Activated naive CD8-positive, alpha-beta T cell treated with anti-CD3 and anti-CD28 coated beads for 36 hours (primary cell): ENCODE data around the gene CACNA1H. TPM values are rescaled to one million over a fixed set of nuclear protein-coding genes. Genes with fewer than 3 reads are reported as not detected.

Experiments used
- DNase-seq: peaks from one replicate; pipeline ENCODE4 v3.0.0; 2021
- H3K27ac Mint-ChIP-seq: one replicate; pipeline ENCODE4 v1.8.0; 2022; ENCODE audit warnings: mild to moderate bottlenecking, moderate library complexity, mixed read lengths
- H3K27me3 Mint-ChIP-seq: one replicate; pipeline ENCODE4 v1.8.0; 2022; ENCODE audit warnings: mild to moderate bottlenecking, mixed read lengths
- H3K36me3 Mint-ChIP-seq: one replicate; pipeline ENCODE4 v1.8.0; 2021; ENCODE audit warnings: mild to moderate bottlenecking, mixed read lengths
- H3K4me1 Mint-ChIP-seq: one replicate; pipeline ENCODE4 v1.8.0; 2021; ENCODE audit warnings: mixed read lengths
- H3K4me3 Mint-ChIP-seq: one replicate; pipeline ENCODE4 v1.8.0; 2022; ENCODE audit warnings: mild to moderate bottlenecking, moderate library complexity, mixed read lengths
- H3K9me3 Mint-ChIP-seq: one replicate; pipeline ENCODE4 v1.8.0; 2022; ENCODE audit warnings: mixed read lengths
- total RNA-seq, 2 experiments: library from RNA; stranded (reverse); gene quantifications; one replicate each; pipeline ENCODE4 v1.2.3, GENCODE V29; 2021

The CACNA1H gene
- total RNA-seq, 2 experiments from 2014 or later: 0.32 to 0.35 TPM

- Mint-ChIP-seq H3K27ac (no peak overlapping the region), H3K36me3 (no peaks in the 10 kb centered on the region), H3K4me3 (no peak overlapping the region), H3K9me3 (no peaks in the 10 kb centered on the region), H3K4me1 (no peaks in the 10 kb centered on the region), H3K27me3 (no peaks in the 10 kb centered on the region)
- no peak for DNase-seq
Observed at GRCh38 chr16:1206786-1207185, 53.9 kb downstream of the CACNA1H start.

DNA sequence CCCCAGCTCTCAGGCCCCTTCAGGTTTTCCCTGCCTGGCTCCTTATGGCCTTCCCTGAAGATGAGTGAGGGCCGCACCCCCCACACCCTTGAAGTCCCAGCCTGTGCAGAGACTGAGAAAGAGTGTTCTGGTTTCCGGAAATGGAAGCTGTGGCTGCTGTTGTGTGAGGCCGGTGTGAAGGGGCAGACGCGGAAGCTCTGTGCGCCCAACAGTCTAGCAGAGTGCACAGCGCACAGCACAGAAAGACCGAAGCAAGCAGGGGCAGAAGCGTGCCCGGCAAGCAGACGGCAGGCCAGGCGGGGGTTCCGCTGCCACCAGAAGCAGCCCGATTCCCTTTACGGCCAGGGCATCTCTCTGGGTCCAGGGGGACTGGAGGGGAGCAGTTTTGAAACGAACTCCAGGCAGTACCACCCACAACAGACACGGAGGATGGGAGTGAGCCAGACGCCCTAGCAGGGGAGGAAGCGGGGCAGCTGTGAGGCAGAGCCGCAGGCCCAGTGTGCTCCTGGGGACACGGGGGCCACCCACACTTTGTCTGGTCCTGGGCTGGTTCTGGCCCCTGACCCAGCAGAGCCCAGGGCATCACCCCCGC, 55.4 kb downstream of the CACNA1H start:
- Mint-ChIP-seq H3K9me3 (no peaks in the 10 kb centered on the region), H3K27ac (peak overlapping the region; percentile 58), H3K4me3 (no peak overlapping the region), H3K4me1 (no peaks in the 10 kb centered on the region), H3K36me3 (no peaks in the 10 kb centered on the region), H3K27me3 (no peaks in the 10 kb centered on the region)
- DNase-seq: no peak

DNA sequence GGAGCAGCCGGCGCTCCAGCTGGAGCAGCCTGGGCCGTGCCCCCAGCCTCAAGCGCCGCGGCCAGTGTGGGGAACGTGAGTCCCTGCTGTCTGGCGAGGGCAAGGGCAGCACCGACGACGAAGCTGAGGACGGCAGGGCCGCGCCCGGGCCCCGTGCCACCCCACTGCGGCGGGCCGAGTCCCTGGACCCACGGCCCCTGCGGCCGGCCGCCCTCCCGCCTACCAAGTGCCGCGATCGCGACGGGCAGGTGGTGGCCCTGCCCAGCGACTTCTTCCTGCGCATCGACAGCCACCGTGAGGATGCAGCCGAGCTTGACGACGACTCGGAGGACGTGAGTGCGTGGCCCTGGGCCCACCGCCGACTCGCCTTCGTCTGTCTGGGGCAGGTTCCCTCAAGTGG, 56.2 kb downstream of the CACNA1H start:
- no peak overlapping the region for H3K4me3 Mint-ChIP-seq
- no peaks in the 10 kb centered on the region for H3K36me3 Mint-ChIP-seq
- H3K9me3 Mint-ChIP-seq: no peaks in the 10 kb centered on the region
- no peak overlapping the region for H3K27ac Mint-ChIP-seq
- DNase-seq: no peak
- no peaks in the 10 kb centered on the region for H3K4me1 Mint-ChIP-seq
- no peaks in the 10 kb centered on the region for H3K27me3 Mint-ChIP-seq

DNA sequence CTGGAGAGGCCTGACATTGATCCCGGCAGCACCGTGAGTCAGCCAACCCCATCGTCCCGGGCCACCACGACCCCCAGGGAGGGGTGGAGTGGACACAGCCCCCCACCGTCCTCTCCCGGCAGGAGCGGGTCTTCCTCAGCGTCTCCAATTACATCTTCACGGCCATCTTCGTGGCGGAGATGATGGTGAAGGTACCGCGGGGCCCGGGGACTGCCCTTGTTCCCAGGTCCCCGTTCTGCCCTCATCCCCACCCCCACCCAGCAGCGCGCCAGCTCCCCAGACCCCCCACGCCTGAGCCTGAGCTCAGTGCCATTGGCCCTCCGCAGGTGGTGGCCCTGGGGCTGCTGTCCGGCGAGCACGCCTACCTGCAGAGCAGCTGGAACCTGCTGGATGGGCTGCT, 57.6 kb downstream of the CACNA1H start:
- Mint-ChIP-seq H3K4me1 (no peaks in the 10 kb centered on the region), H3K9me3 (no peaks in the 10 kb centered on the region), H3K27ac (no peak overlapping the region), H3K27me3 (no peaks in the 10 kb centered on the region), H3K4me3 (no peak overlapping the region), H3K36me3 (no peaks in the 10 kb centered on the region)
- DNase-seq: no peak

DNA sequence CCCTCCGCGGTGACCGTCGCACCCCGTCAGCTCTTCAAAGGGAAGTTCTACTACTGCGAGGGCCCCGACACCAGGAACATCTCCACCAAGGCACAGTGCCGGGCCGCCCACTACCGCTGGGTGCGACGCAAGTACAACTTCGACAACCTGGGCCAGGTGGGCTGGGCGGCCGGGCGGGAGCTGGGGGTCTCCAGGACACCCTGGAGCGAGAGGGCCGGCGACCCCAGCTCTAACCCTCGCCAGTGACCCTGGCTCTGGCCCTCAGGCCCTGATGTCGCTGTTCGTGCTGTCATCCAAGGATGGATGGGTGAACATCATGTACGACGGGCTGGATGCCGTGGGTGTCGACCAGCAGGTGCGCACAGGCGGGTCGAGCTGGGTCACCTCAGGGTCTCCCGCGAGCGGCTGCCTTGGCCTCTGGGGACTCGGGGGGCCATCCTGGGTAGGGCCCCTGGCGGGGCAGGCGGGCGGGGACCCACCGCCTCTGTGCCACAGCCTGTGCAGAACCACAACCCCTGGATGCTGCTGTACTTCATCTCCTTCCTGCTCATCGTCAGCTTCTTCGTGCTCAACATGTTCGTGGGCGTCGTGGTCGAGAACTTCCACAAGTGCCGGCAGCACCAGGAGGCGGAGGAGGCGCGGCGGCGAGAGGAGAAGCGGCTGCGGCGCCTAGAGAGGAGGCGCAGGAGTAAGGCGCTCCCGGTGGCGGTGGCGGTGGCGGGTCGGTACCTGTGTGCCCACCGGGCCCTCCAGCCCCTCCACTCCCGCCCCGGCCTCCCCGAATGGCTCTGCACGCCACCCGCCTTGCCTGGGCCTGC, 58.8 kb downstream of the CACNA1H start:
- Mint-ChIP-seq H3K4me3 (no peak overlapping the region), H3K9me3 (no peaks in the 10 kb centered on the region), H3K27me3 (no peaks in the 10 kb centered on the region), H3K4me1 (no peaks in the 10 kb centered on the region), H3K36me3 (no peaks in the 10 kb centered on the region), H3K27ac (no peak overlapping the region)
- DNase-seq: no peak

- Mint-ChIP-seq H3K4me3 (no peak overlapping the region), H3K9me3 (no peaks in the 10 kb centered on the region), H3K27ac (no peak overlapping the region), H3K27me3 (no peaks in the 10 kb centered on the region), H3K36me3 (no peaks in the 10 kb centered on the region), H3K4me1 (no peaks in the 10 kb centered on the region)
- no peak for DNase-seq
Observed at GRCh38 chr16:1212616-1213194, 59.8 kb downstream of the CACNA1H start.

- Mint-ChIP-seq H3K36me3 (no peaks in the 10 kb centered on the region), H3K27me3 (no peaks in the 10 kb centered on the region), H3K27ac (no peak overlapping the region), H3K4me1 (no peaks in the 10 kb centered on the region), H3K9me3 (no peaks in the 10 kb centered on the region), H3K4me3 (no peak overlapping the region)
- DNase-seq: no peak
Observed at GRCh38 chr16:1213231-1213630, 60.3 kb downstream of the CACNA1H start.

GRCh38 chr16:1213796-1214372, 61.0 kb downstream of the CACNA1H start:
- H3K27me3 Mint-ChIP-seq: no peaks in the 10 kb centered on the region
- H3K9me3 Mint-ChIP-seq: no peaks in the 10 kb centered on the region
- H3K27ac Mint-ChIP-seq: no peak overlapping the region
- H3K4me3 Mint-ChIP-seq: no peak overlapping the region
- no peaks in the 10 kb centered on the region for H3K4me1 Mint-ChIP-seq
- no peak for DNase-seq
- H3K36me3 Mint-ChIP-seq: no peaks in the 10 kb centered on the region

- no peaks in the 10 kb centered on the region for H3K36me3 Mint-ChIP-seq
- no peaks in the 10 kb centered on the region for H3K9me3 Mint-ChIP-seq
- no peaks in the 10 kb centered on the region for H3K4me1 Mint-ChIP-seq
- no peak overlapping the region for H3K4me3 Mint-ChIP-seq
- DNase-seq: no peak
- H3K27me3 Mint-ChIP-seq: no peaks in the 10 kb centered on the region
- no peak overlapping the region for H3K27ac Mint-ChIP-seq
Observed at GRCh38 chr16:1214719-1215118, 61.8 kb downstream of the CACNA1H start.

GRCh38 chr16:1215574-1216295, 62.8 kb downstream of the CACNA1H start:
- Mint-ChIP-seq H3K4me1 (no peaks in the 10 kb centered on the region), H3K9me3 (no peaks in the 10 kb centered on the region), H3K36me3 (no peaks in the 10 kb centered on the region), H3K4me3 (no peak overlapping the region), H3K27me3 (no peaks in the 10 kb centered on the region), H3K27ac (no peak overlapping the region)
- DNase-seq: no peak

- Mint-ChIP-seq H3K36me3 (no peaks in the 10 kb centered on the region), H3K4me1 (no peaks in the 10 kb centered on the region), H3K9me3 (no peaks in the 10 kb centered on the region), H3K27ac (no peak overlapping the region), H3K27me3 (no peaks in the 10 kb centered on the region), H3K4me3 (no peak overlapping the region)
- DNase-seq: no peak
Observed at GRCh38 chr16:1216296-1216619, 63.4 kb downstream of the CACNA1H start.

DNA sequence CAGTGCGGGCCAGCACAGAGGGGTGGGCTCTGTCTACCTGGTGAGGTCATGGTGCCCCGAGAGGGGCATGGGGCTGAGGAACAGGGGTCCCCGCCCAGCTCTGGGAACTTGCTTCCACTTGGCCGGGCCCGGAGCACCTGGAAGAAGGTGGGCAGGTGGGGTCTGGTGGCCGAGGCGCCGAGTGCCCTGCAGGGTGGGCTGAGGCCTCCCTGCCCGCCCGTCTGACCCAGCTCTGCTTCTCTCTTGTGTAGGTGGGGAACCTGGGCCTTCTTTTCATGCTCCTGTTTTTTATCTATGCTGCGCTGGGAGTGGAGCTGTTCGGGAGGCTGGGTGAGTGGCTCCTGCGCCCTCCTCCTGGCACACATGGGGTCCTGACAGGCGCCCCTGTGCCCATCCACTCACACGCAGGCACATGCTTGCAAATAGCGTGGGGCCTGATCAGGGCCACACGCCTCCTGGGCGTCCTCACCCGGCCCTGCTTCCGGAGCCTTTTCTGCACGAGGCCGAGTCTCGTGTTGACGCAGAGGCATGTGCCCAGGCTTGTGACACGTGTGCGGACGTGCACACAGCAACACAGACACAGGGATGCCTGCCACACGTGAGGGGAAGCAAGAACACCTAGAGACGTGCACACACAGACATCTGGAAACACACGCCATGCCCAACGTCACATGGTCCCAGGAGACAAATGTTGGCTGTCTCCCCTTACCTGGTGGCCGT, 63.9 kb downstream of the CACNA1H start:
- DNase-seq: no peak
- Mint-ChIP-seq H3K27ac (no peak overlapping the region), H3K36me3 (no peaks in the 10 kb centered on the region), H3K4me3 (no peak overlapping the region), H3K27me3 (no peaks in the 10 kb centered on the region), H3K9me3 (no peaks in the 10 kb centered on the region), H3K4me1 (no peaks in the 10 kb centered on the region)

DNA sequence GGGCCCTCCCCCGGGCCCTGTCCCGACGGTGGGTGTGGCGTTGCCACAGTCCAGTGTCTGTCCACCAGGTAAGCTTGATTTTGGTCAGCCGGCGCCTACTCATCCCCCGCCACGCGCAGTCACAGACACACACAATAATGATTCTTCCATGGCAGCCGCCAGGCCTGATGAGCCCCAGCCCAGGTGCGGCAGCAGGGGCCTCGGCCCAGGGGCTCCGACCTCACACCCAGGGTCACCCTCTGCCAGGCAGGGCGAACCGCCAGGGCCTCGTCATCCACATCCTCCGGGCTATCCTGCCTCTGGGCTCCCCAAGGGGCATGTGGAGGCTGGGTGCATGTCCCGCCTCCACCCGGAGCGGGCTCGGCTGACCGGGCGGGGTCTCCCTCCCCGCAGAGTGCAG, 64.6 kb downstream of the CACNA1H start:
- no peaks in the 10 kb centered on the region for H3K4me1 Mint-ChIP-seq
- no peak overlapping the region for H3K27ac Mint-ChIP-seq
- no peaks in the 10 kb centered on the region for H3K36me3 Mint-ChIP-seq
- no peak overlapping the region for H3K4me3 Mint-ChIP-seq
- no peaks in the 10 kb centered on the region for H3K27me3 Mint-ChIP-seq
- no peaks in the 10 kb centered on the region for H3K9me3 Mint-ChIP-seq
- DNase-seq: no peak

DNA sequence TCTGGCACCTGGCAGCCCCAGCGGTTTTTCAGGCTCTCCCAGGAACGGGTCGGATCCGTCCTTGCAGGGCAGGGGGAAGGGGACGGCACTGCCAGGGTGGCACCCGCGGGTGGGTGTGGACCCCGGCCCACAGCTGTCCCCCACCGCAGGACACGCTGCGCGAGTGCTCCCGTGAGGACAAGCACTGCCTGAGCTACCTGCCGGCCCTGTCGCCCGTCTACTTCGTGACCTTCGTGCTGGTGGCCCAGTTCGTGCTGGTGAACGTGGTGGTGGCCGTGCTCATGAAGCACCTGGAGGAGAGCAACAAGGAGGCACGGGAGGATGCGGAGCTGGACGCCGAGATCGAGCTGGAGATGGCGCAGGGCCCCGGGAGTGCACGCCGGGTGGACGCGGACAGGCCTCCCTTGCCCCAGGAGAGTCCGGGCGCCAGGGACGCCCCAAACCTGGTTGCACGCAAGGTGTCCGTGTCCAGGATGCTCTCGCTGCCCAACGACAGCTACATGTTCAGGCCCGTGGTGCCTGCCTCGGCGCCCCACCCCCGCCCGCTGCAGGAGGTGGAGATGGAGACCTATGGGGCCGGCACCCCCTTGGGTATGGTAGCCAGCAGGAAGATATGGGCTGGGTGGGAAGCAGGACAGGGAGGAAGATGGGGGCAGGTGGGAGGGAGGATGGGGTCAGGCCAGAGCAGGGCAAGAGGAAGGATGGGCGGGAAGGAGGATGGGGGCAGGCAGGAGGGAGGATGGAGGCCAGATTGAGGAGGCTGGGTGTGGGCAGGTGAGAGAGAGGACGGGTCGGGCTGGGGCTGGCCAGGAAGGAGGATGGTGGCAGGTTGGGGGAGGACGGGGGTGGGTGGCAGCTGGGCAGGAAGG, 65.4 kb downstream of the CACNA1H start:
- Mint-ChIP-seq H3K36me3 (no peaks in the 10 kb centered on the region), H3K4me3 (no peak overlapping the region), H3K27ac (no peak overlapping the region), H3K27me3 (no peaks in the 10 kb centered on the region), H3K4me1 (no peaks in the 10 kb centered on the region), H3K9me3 (no peaks in the 10 kb centered on the region)
- no peak for DNase-seq
